Measurements from ENCODE around the gene SMG6. TPM values are rescaled to one million over a fixed set of nuclear protein-coding genes. Genes with fewer than 3 reads are reported as not detected.

SMG6 gene
- total RNA-seq, 1 donor from 2014 or later = 47.7 TPM

- Mint-ChIP-seq H3K27ac (no peak overlapping the region), H3K27me3 (no peaks in the 10 kb centered on the region), H3K9me3 (ENCODE audit: low read depth) (no peaks in the 10 kb centered on the region), H3K36me3 (ENCODE audit: insufficient read depth) (peaks cover 7% of the 10 kb centered on the region), H3K4me3 (ENCODE audit: low read depth) (no peak overlapping the region), H3K4me1 (ENCODE audit: low read depth) (peaks cover 22% of the 10 kb centered on the region)
- no peak for DNase-seq (ENCODE audit: low spot score, unreplicated experiment)
- TF ChIP-seq CTCF (IDR thresholded peaks at IDR 0.05; ENCODE audit: unreplicated experiment) = no peak
These were observed 219.4 kb downstream of the SMG6 start for GRCh38 chr17:2084036-2084765.

- H3K36me3 Mint-ChIP-seq (ENCODE audit: insufficient read depth) = peaks cover 9% of the 10 kb centered on the region
- no peaks in the 10 kb centered on the region for H3K9me3 Mint-ChIP-seq (ENCODE audit: low read depth)
- no peak for DNase-seq (ENCODE audit: low spot score, unreplicated experiment)
- no peak for TF ChIP-seq CTCF (IDR thresholded peaks at IDR 0.05; ENCODE audit: unreplicated experiment)
- peaks cover 22% of the 10 kb centered on the region for H3K4me1 Mint-ChIP-seq (ENCODE audit: low read depth)
- no peaks in the 10 kb centered on the region for H3K27me3 Mint-ChIP-seq
- H3K27ac Mint-ChIP-seq = peak overlapping the region; percentile 57
- H3K4me3 Mint-ChIP-seq (ENCODE audit: low read depth) = no peak overlapping the region
These were observed 220.0 kb downstream of the SMG6 start for GRCh38 chr17:2083613-2084035.

- no peak for DNase-seq (ENCODE audit: low spot score, unreplicated experiment)
- H3K4me3 Mint-ChIP-seq (ENCODE audit: low read depth) = no peak overlapping the region
- peaks cover 19% of the 10 kb centered on the region for H3K4me1 Mint-ChIP-seq (ENCODE audit: low read depth)
- H3K27ac Mint-ChIP-seq = no peak overlapping the region
- no peaks in the 10 kb centered on the region for H3K9me3 Mint-ChIP-seq (ENCODE audit: low read depth)
- peaks cover 17% of the 10 kb centered on the region for H3K36me3 Mint-ChIP-seq (ENCODE audit: insufficient read depth)
- no peaks in the 10 kb centered on the region for H3K27me3 Mint-ChIP-seq
- no peak for TF ChIP-seq CTCF (IDR thresholded peaks at IDR 0.05; ENCODE audit: unreplicated experiment)
These were observed 221.4 kb downstream of the SMG6 start for GRCh38 chr17:2082003-2082781.

- no peak overlapping the region for H3K4me3 Mint-ChIP-seq (ENCODE audit: low read depth)
- DNase-seq (ENCODE audit: low spot score, unreplicated experiment) = no peak
- no peaks in the 10 kb centered on the region for H3K27me3 Mint-ChIP-seq
- no peak for TF ChIP-seq CTCF (IDR thresholded peaks at IDR 0.05; ENCODE audit: unreplicated experiment)
- peaks cover 17% of the 10 kb centered on the region for H3K36me3 Mint-ChIP-seq (ENCODE audit: insufficient read depth)
- H3K4me1 Mint-ChIP-seq (ENCODE audit: low read depth) = peaks cover 19% of the 10 kb centered on the region
- no peaks in the 10 kb centered on the region for H3K9me3 Mint-ChIP-seq (ENCODE audit: low read depth)
- H3K27ac Mint-ChIP-seq = no peak overlapping the region
These were observed 222.0 kb downstream of the SMG6 start for GRCh38 chr17:2081564-2081963.

- no peak for TF ChIP-seq CTCF (IDR thresholded peaks at IDR 0.05; ENCODE audit: unreplicated experiment)
- Mint-ChIP-seq H3K9me3 (ENCODE audit: low read depth) (no peaks in the 10 kb centered on the region), H3K27me3 (no peaks in the 10 kb centered on the region), H3K27ac (no peak overlapping the region), H3K36me3 (ENCODE audit: insufficient read depth) (peaks cover 20% of the 10 kb centered on the region), H3K4me3 (ENCODE audit: low read depth) (no peak overlapping the region), H3K4me1 (ENCODE audit: low read depth) (no peaks in the 10 kb centered on the region)
- no peak for DNase-seq (ENCODE audit: low spot score, unreplicated experiment)
These were observed 226.5 kb downstream of the SMG6 start for GRCh38 chr17:2077040-2077439.
